ENCODE results near the gene CYP3A4.

CYP3A4 gene

GRCh38 chr7:99784007-99784406 is at the start of gene CYP3A4:
TSS of gene CYP3A4 (minus strand) at chr7:99784184. CDS start at chr7:99784081, 103 bp downstream.
- Histone ChIP-seq H3K36me3 (ENCODE audit: insufficient read depth, insufficient read length, low read length) (no peaks in the 10 kb centered on the region), H3K9me3 (ENCODE audit: insufficient read depth, low read length) (no peaks in the 10 kb centered on the region), H3K27me3 (ENCODE audit: insufficient read depth, insufficient read length) (no peaks in the 10 kb centered on the region), H3K9ac (ENCODE audit: insufficient read length, low read depth) (no peak within 1 kb of the TSS), H3K4me1 (ENCODE audit: insufficient read depth, insufficient read length) (no peaks in the 10 kb centered on the region), H3K4me3 (ENCODE audit: insufficient read length, low read depth) (no peak within 1 kb of the TSS)
- TF ChIP-seq YY1 (IDR thresholded peaks at IDR 0.05; ENCODE audit: insufficient read depth, insufficient read length): no peak
- no peak for TF ChIP-seq SUZ12 (IDR thresholded peaks at IDR 0.05; ENCODE audit: extremely low read depth, insufficient read depth, insufficient read length)
- no peak for TF ChIP-seq ZNF274 (IDR thresholded peaks at IDR 0.05; ENCODE audit: low read depth, low read length)
- no peak for DNase-seq (ENCODE audit: low read depth, low spot score)

DNA sequence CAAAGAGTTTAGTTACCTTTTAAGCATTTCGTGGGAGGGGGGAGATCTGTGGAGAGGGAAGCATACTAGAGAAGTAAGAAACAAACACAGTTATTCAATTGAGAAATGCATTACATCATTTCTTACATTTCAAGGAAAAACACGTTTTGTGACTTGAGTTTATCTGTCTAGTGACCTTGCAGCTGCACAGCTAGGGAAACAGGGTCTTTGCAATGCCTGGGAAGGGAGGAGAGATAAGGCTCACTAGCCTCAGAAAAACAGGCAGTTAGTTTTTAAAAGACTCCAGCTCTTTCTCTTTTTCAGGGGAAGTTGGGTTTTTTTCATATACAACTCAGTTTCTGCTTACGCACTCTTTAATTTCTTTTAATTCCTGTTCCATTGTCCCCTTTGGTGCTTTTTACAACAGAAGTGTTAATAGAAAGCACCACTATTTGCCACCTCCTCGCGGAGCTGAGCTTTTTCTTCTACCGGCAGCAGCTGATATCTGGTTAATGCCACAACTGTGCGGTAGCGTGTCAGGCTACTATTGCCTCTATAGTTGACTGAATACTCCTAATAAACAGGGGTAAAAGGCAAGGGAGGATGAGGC is 49.4 kb upstream of the CYP3A4 start:
- H3K4me1 ChIP-seq (ENCODE audit: insufficient read depth, insufficient read length): no peaks in the 10 kb centered on the region
- H3K9me3 ChIP-seq (ENCODE audit: insufficient read depth, low read length): no peaks in the 10 kb centered on the region
- no peak overlapping the region for H3K9ac ChIP-seq (ENCODE audit: insufficient read length, low read depth)
- no peak overlapping the region for H3K4me3 ChIP-seq (ENCODE audit: insufficient read length, low read depth)
- TF ChIP-seq YY1 (IDR thresholded peaks at IDR 0.05; ENCODE audit: insufficient read depth, insufficient read length) (no peak), ZNF274 (IDR thresholded peaks at IDR 0.05; ENCODE audit: low read depth, low read length) (no peak), SUZ12 (IDR thresholded peaks at IDR 0.05; ENCODE audit: extremely low read depth, insufficient read depth, insufficient read length) (no peak)
- no peak for DNase-seq (ENCODE audit: low read depth, low spot score)
- H3K36me3 ChIP-seq (ENCODE audit: insufficient read depth, insufficient read length, low read length): no peaks in the 10 kb centered on the region
- H3K27me3 ChIP-seq (ENCODE audit: insufficient read depth, insufficient read length): no peaks in the 10 kb centered on the region

DNA sequence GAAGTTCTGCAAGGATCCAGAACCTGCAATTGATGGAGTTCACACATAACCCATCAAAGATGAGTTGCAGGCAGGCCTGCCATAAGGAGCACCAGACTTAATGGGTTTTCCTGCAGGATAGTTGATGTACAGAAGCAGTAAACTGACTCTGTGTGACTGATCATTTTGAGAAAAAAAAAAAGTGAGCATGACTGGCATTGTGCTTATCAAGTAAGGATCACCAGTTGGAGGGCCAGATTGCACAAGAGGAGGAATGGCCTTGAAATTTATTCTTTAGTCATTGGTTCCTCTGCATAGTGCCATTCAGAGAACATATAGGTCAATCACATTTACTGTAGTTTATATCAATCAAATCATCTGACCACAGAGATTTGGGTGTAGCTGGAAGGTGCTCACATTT is 47.6 kb upstream of the CYP3A4 start:
- Histone ChIP-seq H3K9ac (ENCODE audit: insufficient read length, low read depth) (no peak overlapping the region), H3K9me3 (ENCODE audit: insufficient read depth, low read length) (no peaks in the 10 kb centered on the region), H3K4me3 (ENCODE audit: insufficient read length, low read depth) (no peak overlapping the region), H3K27me3 (ENCODE audit: insufficient read depth, insufficient read length) (no peaks in the 10 kb centered on the region), H3K36me3 (ENCODE audit: insufficient read depth, insufficient read length, low read length) (no peaks in the 10 kb centered on the region), H3K4me1 (ENCODE audit: insufficient read depth, insufficient read length) (no peaks in the 10 kb centered on the region)
- TF ChIP-seq YY1 (IDR thresholded peaks at IDR 0.05; ENCODE audit: insufficient read depth, insufficient read length): no peak
- TF ChIP-seq ZNF274 (IDR thresholded peaks at IDR 0.05; ENCODE audit: low read depth, low read length): no peak
- no peak for TF ChIP-seq SUZ12 (IDR thresholded peaks at IDR 0.05; ENCODE audit: extremely low read depth, insufficient read depth, insufficient read length)
- no peak for DNase-seq (ENCODE audit: low read depth, low spot score)

DNA sequence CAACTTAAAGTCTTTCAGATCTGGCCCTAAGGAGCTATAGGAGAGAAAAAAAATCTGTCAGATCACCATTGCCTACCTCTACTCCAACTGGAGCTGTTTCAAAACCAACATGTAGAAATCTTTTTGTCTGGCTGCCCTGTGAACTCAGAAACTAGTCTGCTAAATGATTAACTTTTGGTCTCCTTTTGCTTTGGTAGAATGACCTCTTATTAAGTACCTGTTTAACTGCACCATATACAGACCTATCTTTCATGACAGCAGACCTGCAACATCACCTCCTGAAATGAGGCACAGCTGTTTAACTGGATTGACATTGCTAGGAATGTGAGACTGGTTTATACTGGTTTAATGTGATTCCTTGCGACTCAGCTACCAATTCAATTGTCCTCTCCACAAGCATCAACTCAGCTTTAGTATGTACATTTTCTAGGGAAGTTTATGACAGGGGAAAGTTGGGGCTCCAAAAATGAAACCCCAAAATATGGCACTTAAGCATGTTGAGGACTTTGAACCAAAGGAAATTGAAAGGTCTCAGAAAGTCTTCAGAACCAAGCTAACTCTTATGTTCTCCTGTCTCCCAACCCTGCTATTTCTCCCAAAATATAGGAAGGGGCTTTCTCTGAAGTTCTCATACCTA is 45.7 kb upstream of the CYP3A4 start:
- H3K27me3 ChIP-seq (ENCODE audit: insufficient read depth, insufficient read length): no peaks in the 10 kb centered on the region
- H3K9ac ChIP-seq (ENCODE audit: insufficient read length, low read depth): no peak overlapping the region
- no peaks in the 10 kb centered on the region for H3K36me3 ChIP-seq (ENCODE audit: insufficient read depth, insufficient read length, low read length)
- H3K4me3 ChIP-seq (ENCODE audit: insufficient read length, low read depth): no peak overlapping the region
- TF ChIP-seq YY1 (IDR thresholded peaks at IDR 0.05; ENCODE audit: insufficient read depth, insufficient read length) (no peak), ZNF274 (IDR thresholded peaks at IDR 0.05; ENCODE audit: low read depth, low read length) (no peak), SUZ12 (IDR thresholded peaks at IDR 0.05; ENCODE audit: extremely low read depth, insufficient read depth, insufficient read length) (no peak)
- DNase-seq (ENCODE audit: low read depth, low spot score): no peak
- no peaks in the 10 kb centered on the region for H3K4me1 ChIP-seq (ENCODE audit: insufficient read depth, insufficient read length)
- H3K9me3 ChIP-seq (ENCODE audit: insufficient read depth, low read length): no peaks in the 10 kb centered on the region

- Histone ChIP-seq H3K9me3 (ENCODE audit: insufficient read depth, low read length) (no peaks in the 10 kb centered on the region; the same call in 1 of the 2 replicates), H3K9ac (ENCODE audit: insufficient read length, low read depth) (no peak overlapping the region), H3K36me3 (ENCODE audit: insufficient read depth, insufficient read length, low read length) (no peaks in the 10 kb centered on the region), H3K4me3 (ENCODE audit: insufficient read length, low read depth) (no peak overlapping the region), H3K4me1 (ENCODE audit: insufficient read depth, insufficient read length) (no peaks in the 10 kb centered on the region), H3K27me3 (ENCODE audit: insufficient read depth, insufficient read length) (no peaks in the 10 kb centered on the region)
- DNase-seq (ENCODE audit: low read depth, low spot score): no peak
- TF ChIP-seq SUZ12 (IDR thresholded peaks at IDR 0.05; ENCODE audit: extremely low read depth, insufficient read depth, insufficient read length) (no peak), ZNF274 (IDR thresholded peaks at IDR 0.05; ENCODE audit: low read depth, low read length) (no peak)
These were observed 44.8 kb upstream of the CYP3A4 start for GRCh38 chr7:99828811-99829210.

DNA sequence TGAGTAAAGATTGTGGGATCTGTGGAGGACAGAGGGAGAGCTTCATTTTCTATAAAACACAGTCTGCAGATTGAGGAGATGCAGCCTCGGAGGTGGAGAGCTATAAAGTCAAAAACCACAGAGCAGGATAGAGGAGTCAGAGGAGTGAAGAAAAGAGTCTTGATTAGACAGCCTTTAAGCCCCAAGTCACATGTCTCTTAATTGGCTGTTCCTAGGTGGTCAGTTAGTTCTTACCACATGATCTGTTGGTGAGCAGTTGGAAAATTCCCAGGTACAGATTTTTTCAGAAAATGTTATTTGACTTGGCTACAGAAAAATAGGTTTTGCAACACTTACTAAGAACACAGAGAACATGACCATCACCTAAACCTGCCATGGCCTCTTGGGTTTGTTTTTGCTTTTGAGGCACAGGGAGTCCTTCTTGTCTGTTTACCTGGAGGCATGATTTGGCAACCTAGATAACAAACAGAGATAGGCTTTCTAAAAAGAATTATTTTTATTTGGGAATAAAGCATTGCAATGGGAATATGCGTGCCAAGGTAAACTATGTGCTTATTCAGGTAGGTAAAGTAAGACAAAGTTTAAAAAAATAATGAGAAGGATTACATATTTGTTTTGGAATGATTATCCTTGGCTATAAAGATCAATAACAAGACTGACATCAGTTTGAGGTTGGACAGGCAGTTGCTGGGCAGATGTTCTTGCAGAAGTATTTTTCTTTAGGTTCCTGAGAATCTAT is 43.2 kb upstream of the CYP3A4 start:
- H3K9ac ChIP-seq (ENCODE audit: insufficient read length, low read depth): no peak overlapping the region
- no peak for TF ChIP-seq ZNF274 (IDR thresholded peaks at IDR 0.05; ENCODE audit: low read depth, low read length)
- TF ChIP-seq YY1 (IDR thresholded peaks at IDR 0.05; ENCODE audit: insufficient read depth, insufficient read length): no peak
- TF ChIP-seq SUZ12 (IDR thresholded peaks at IDR 0.05; ENCODE audit: extremely low read depth, insufficient read depth, insufficient read length): no peak
- no peak for DNase-seq (ENCODE audit: low read depth, low spot score)
- H3K4me1 ChIP-seq (ENCODE audit: insufficient read depth, insufficient read length): no peaks in the 10 kb centered on the region
- H3K36me3 ChIP-seq (ENCODE audit: insufficient read depth, insufficient read length, low read length): no peaks in the 10 kb centered on the region
- no peak overlapping the region for H3K4me3 ChIP-seq (ENCODE audit: insufficient read length, low read depth)
- no peaks in the 10 kb centered on the region; the same call in 1 of the 2 replicates for H3K9me3 ChIP-seq (ENCODE audit: insufficient read depth, low read length)
- H3K27me3 ChIP-seq (ENCODE audit: insufficient read depth, insufficient read length): no peaks in the 10 kb centered on the region

GRCh38 chr7:99825873-99826272 is 41.9 kb upstream of the CYP3A4 start:
- Histone ChIP-seq H3K4me3 (ENCODE audit: insufficient read length, low read depth) (no peak overlapping the region), H3K27me3 (ENCODE audit: insufficient read depth, insufficient read length) (no peaks in the 10 kb centered on the region), H3K9me3 (ENCODE audit: insufficient read depth, low read length) (no peaks in the 10 kb centered on the region; the same call in 1 of the 2 replicates), H3K4me1 (ENCODE audit: insufficient read depth, insufficient read length) (no peaks in the 10 kb centered on the region), H3K9ac (ENCODE audit: insufficient read length, low read depth) (no peak overlapping the region), H3K36me3 (ENCODE audit: insufficient read depth, insufficient read length, low read length) (no peaks in the 10 kb centered on the region)
- no peak for DNase-seq (ENCODE audit: low read depth, low spot score)
- no peak for TF ChIP-seq SUZ12 (IDR thresholded peaks at IDR 0.05; ENCODE audit: extremely low read depth, insufficient read depth, insufficient read length)
- no peak for TF ChIP-seq YY1 (IDR thresholded peaks at IDR 0.05; ENCODE audit: insufficient read depth, insufficient read length)
- TF ChIP-seq ZNF274 (IDR thresholded peaks at IDR 0.05; ENCODE audit: low read depth, low read length): no peak

Measured in NT2/D1 (cell line).